HCT116 (cell line): Measurements from ENCODE around the gene GPX4. TPM values are rescaled to one million over a fixed set of nuclear protein-coding genes. Genes with fewer than 3 reads are reported as not detected.

ENCODE experiments used
- ATAC-seq: fragments of 200-7000 bp; cut with Tn5 transposase; 2 replicates; pipeline ENCODE4 v1.9.1; 2020; ENCODE audit warnings: mild to moderate bottlenecking, moderate library complexity
- BruUV-seq: library from RNA; stranded (reverse); fragments of 400-500 nt; replicated peaks from 2 replicates; lab custom pipeline; 2021; lab: Mats Ljungman, UMichigan
- CTCF ChIA-PET: fragments of 300-600 bp; sonication (Branson Sonifier 250); formaldehyde crosslinking; loops from one replicate; lab custom pipeline; 2021; ENCODE audit warnings: antibody characterized with exemption; lab: Charles Lee
- POLR2A ChIA-PET: fragments of 300-600, 350-600 bp; sonication (Branson Sonifier 250); formaldehyde crosslinking; loops from one replicate; lab custom pipeline; 2021; ENCODE audit warnings: antibody characterized with exemption; lab: Charles Lee
- RAD21 ChIA-PET, 2 experiments: fragments of 300-600 bp; sonication (Branson Sonifier 250); formaldehyde crosslinking; loops; one replicate each; lab custom pipeline; 2023; ENCODE audit warnings: low total read pairs in 2 of 2; ENCODE audit not compliant: uncharacterized antibody in 2 of 2, unreplicated experiment in 2 of 2, low non-redundant PET in 1 of 2; lab: Charles Lee
- DNase-seq: peaks from one replicate; pipeline ENCODE4 v3.0.0-alpha.2; 2010; ENCODE audit warnings: low read depth, low spot score
- H2AFZ ChIP-seq: fragments of 200-600 bp; shearing (Covaris generic), sonication (generic); 2 replicates; pipeline ENCODE4 v1.6.1; 2017; ENCODE audit warnings: low read depth, mixed run types, mixed read lengths, antibody characterized with exemption, low read length; ENCODE audit not compliant: poor library complexity, severe bottlenecking
- H3K27ac ChIP-seq: 2 replicates; pipeline ENCODE4 v1.5.1; 2012; ENCODE audit warnings: low read depth, low read length
- H3K27me3 ChIP-seq: fragments of 200-600 bp; sonication (generic); 2 replicates; pipeline ENCODE4 v1.6.1; 2016; ENCODE audit warnings: mixed run types, low read length, mixed read lengths; ENCODE audit not compliant: insufficient read depth
- H3K36me3 ChIP-seq, 2 experiments: fragments of 200-500 bp in 1 of 2; fragments of 200-600 bp in 1 of 2; sonication (Bioruptor generic) in 1 of 2; sonication (generic) in 1 of 2; 2 replicates each; pipeline versions ENCODE4 v1.5.1 to v1.6.1; 2014 to 2016; ENCODE audit warnings: low read length in 2 of 2, inconsistent platforms in 1 of 2, mixed read lengths in 1 of 2, mixed run types in 1 of 2; ENCODE audit not compliant: insufficient read depth in 2 of 2, control insufficient read depth in 1 of 2
- H3K4me1 ChIP-seq, 2 experiments: fragments of 200-600 bp in 1 of 2; sonication (generic) in 1 of 2; 2 replicates each; pipeline versions ENCODE4 v1.5.1 to v1.6.1; 2012 to 2017; ENCODE audit warnings: low read length in 2 of 2, inconsistent platforms in 1 of 2, mild to moderate bottlenecking in 1 of 2, mixed read lengths in 1 of 2, mixed run types in 1 of 2, moderate library complexity in 1 of 2; ENCODE audit not compliant: insufficient read depth in 2 of 2, control insufficient read depth in 1 of 2
- H3K4me2 ChIP-seq: fragments of 200-600 bp; sonication (generic); 2 replicates; pipeline ENCODE4 v1.6.1; 2017; ENCODE audit warnings: mixed run types, low read length, mixed read lengths
- H3K4me3 ChIP-seq, 2 experiments: fragments of 200-600 bp in 1 of 2; sonication (generic) in 1 of 2; replicated peaks in 1 of 2; 2 replicates each; pipeline ENCODE4 v1.5.1; 2011 to 2016; ENCODE audit warnings: low read length in 2 of 2, control low read depth in 1 of 2, low read depth in 1 of 2, mild to moderate bottlenecking in 1 of 2, mixed read lengths in 1 of 2, mixed run types in 1 of 2
- H3K79me2 ChIP-seq: fragments of 200-600 bp; sonication (generic); 2 replicates; pipeline ENCODE4 v1.6.1; 2017; ENCODE audit warnings: mild to moderate bottlenecking, mixed run types, low read length, moderate library complexity, mixed read lengths; ENCODE audit not compliant: insufficient read depth
- H3K9ac ChIP-seq: fragments of 200-600 bp; sonication (generic); 2 replicates; pipeline ENCODE4 v1.6.1; 2016; ENCODE audit warnings: low read length, mixed read lengths
- H3K9me2 ChIP-seq: fragments of 200-600 bp; sonication (generic), shearing (Covaris generic); 2 replicates; pipeline ENCODE4 v1.6.1; 2017; ENCODE audit warnings: mixed run types, mild to moderate bottlenecking, moderate library complexity; ENCODE audit not compliant: insufficient read depth
- H3K9me3 ChIP-seq, 2 experiments: fragments of 200-500 bp in 1 of 2; fragments of 200-600 bp in 1 of 2; sonication (Bioruptor generic) in 1 of 2; sonication (generic) in 1 of 2; 2 replicates each; pipeline ENCODE4 v1.6.1; 2014 to 2017; ENCODE audit warnings: low read length in 2 of 2, mixed read lengths in 2 of 2, inconsistent platforms in 1 of 2, low read depth in 1 of 2, mild to moderate bottlenecking in 1 of 2, mixed run types in 1 of 2, moderate library complexity in 1 of 2; ENCODE audit not compliant: control insufficient read depth in 1 of 2, insufficient read depth in 1 of 2
- H4K20me1 ChIP-seq: fragments of 200-600 bp; sonication (generic), shearing (Covaris generic); 2 replicates; pipeline ENCODE4 v1.6.1; 2017; ENCODE audit warnings: mixed run types, mild to moderate bottlenecking, moderate library complexity; ENCODE audit not compliant: insufficient read depth
- ATF3 ChIP-seq: IDR thresholded peaks from 2 replicates; pipeline ENCODE4 v1.6.1; 2012
- EGR1 ChIP-seq: IDR thresholded peaks from 2 replicates; pipeline ENCODE4 v1.6.1; 2012; ENCODE audit warnings: low read depth
- FOSL1 ChIP-seq: IDR thresholded peaks from 2 replicates; pipeline ENCODE4 v1.6.1; 2012; ENCODE audit warnings: low read depth
- JUND ChIP-seq: IDR thresholded peaks from 2 replicates; pipeline ENCODE4 v1.6.1; 2012
- POLR2A ChIP-seq: IDR thresholded peaks from 2 replicates; pipeline ENCODE4 v1.7.0; 2011; ENCODE audit warnings: borderline replicate concordance; ENCODE audit not compliant: insufficient read depth, insufficient read length; ENCODE audit errors: extremely low read depth
- RAD21 ChIP-seq: IDR thresholded peaks from 2 replicates; pipeline ENCODE4 v1.6.1; 2012; ENCODE audit warnings: low read depth, mild to moderate bottlenecking
- REST ChIP-seq: IDR thresholded peaks from 2 replicates; pipeline ENCODE4 v1.6.1; 2012; ENCODE audit warnings: low read depth
- SP1 ChIP-seq: IDR thresholded peaks from 2 replicates; pipeline ENCODE4 v1.6.1; 2012; ENCODE audit warnings: low read depth
- SRF ChIP-seq: IDR thresholded peaks from 2 replicates; pipeline ENCODE4 v1.6.1; 2012; ENCODE audit warnings: low read depth
- ZBTB33 ChIP-seq: IDR thresholded peaks from 2 replicates; pipeline ENCODE4 v1.6.1; 2011; ENCODE audit warnings: mild to moderate bottlenecking, low read length, moderate library complexity; ENCODE audit not compliant: insufficient replicate concordance; ENCODE audit errors: extremely low read depth
- ZFX ChIP-seq: fragments of 450-650 bp; IDR thresholded peaks from 2 replicates; pipeline ENCODE4 v1.6.1; 2017
- ZNF274 ChIP-seq: fragments of 200-500 bp; sonication (Bioruptor generic); IDR thresholded peaks from 2 replicates; pipeline ENCODE4 v1.6.1; 2014; ENCODE audit warnings: mild to moderate bottlenecking, low read depth, low read length, inconsistent platforms
- intact Hi-C: fragments of 100-400 bp; cut with micrococcal nuclease; formaldehyde crosslinking; loops from 2 replicates; pipeline ENCODE4 v1.10.0; 2022
- total RNA-seq: library from RNA; stranded (reverse); gene quantifications from one replicate; pipeline ENCODE4 v1.2.1, GENCODE V29; 2021; ENCODE audit not compliant: unreplicated experiment
- TF ChIP-seq, protein P1 (sequence below), 3 experiments: fragments of 200-600 bp in 1 of 3; sonication (generic) in 1 of 3; IDR thresholded peaks in 2 of 3; conservative IDR thresholded peaks in 1 of 3; 2 replicates each; pipeline ENCODE4 v1.5.1; 2012 to 2017; ENCODE audit warnings: low read depth in 2 of 3, low read length in 2 of 3, antibody characterized with exemption in 1 of 3, borderline replicate concordance in 1 of 3, control low read depth in 1 of 3, mild to moderate bottlenecking in 1 of 3, mixed read lengths in 1 of 3, mixed run types in 1 of 3, moderate library complexity in 1 of 3; ENCODE audit not compliant: insufficient read depth in 1 of 3
- TF ChIP-seq, protein P2 (sequence below): IDR thresholded peaks from 2 replicates; pipeline ENCODE4 v1.6.1; 2012

Gene GPX4
- total RNA-seq, 1 experiment from 2014 or later: 481 TPM

GRCh38 chr19:1147934-1148549 is 44.2 kb downstream of the GPX4 start (continued):
- no peak for TF ChIP-seq REST
- TF ChIP-seq, all 23 proteins: peak for 0

DNA sequence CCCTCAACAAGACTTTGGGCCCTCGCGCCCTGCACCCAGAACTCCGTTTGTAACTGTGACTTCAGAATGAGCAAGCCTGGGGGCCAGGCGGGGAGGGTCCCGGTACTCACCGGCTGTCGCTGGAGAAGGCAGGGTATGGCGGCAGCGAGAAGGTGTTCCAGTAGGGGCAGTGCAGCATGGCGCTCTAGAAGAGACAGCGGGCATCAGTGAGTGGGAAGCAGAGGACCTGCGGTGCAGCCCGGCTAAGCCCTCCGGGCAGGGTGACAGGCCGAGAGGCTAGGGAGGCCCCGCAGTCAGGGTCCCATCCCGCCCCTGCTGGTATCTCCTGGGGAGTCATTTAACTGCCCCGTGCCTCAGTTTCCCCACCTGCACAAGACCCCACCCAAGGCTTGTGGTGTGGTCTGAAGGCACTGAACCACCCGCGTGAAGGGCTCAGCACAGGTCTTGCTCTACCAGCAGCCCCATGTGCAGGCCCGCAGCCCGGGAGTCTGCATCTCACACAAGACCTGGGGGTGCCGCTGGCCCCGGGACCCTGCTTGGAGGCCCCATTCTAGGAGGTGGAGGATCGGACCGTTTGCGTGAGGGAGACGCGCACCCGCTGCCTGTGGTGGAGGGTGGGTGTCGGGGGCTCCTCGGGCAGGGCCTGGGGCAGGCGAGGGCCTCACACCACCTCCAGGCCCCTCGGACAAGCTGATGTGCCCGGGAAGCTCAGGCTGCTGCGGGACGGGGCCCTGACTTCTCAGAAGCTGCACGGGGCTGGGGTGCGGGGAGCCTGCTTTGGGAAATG is 45.7 kb downstream of the GPX4 start:
- intact Hi-C loops: no loop called here
- H3K9ac ChIP-seq: no peak overlapping the region
- DNase-seq (no peak), ATAC-seq (no peak)
- H3K4me3 ChIP-seq: no peak overlapping the region
- H3K4me2 ChIP-seq: no peak overlapping the region
- no peak overlapping the region for H2AFZ ChIP-seq
- RAD21 ChIA-PET: no interaction called here
- BruUV-seq: no TSS peak
- H3K9me3 ChIP-seq: no peaks in the 10 kb centered on the region
- H3K27me3 ChIP-seq: no peaks in the 10 kb centered on the region
- POLR2A ChIA-PET: no interaction called here
- no peak overlapping the region for H3K27ac ChIP-seq
- H3K9me2 ChIP-seq: no peaks in the 10 kb centered on the region
- no peaks in the 10 kb centered on the region for H4K20me1 ChIP-seq
- CTCF ChIA-PET: no interaction called here
- H3K36me3 ChIP-seq: peaks cover 0 to 21% of the 10 kb centered on the region in 2 experiments; a peak in 3 of 4 replicates
- H3K79me2 ChIP-seq: peaks cover 10% of the 10 kb centered on the region; the same call in 1 of the 2 replicates
- no peaks in the 10 kb centered on the region for H3K4me1 ChIP-seq
- TF ChIP-seq, protein P1, sequence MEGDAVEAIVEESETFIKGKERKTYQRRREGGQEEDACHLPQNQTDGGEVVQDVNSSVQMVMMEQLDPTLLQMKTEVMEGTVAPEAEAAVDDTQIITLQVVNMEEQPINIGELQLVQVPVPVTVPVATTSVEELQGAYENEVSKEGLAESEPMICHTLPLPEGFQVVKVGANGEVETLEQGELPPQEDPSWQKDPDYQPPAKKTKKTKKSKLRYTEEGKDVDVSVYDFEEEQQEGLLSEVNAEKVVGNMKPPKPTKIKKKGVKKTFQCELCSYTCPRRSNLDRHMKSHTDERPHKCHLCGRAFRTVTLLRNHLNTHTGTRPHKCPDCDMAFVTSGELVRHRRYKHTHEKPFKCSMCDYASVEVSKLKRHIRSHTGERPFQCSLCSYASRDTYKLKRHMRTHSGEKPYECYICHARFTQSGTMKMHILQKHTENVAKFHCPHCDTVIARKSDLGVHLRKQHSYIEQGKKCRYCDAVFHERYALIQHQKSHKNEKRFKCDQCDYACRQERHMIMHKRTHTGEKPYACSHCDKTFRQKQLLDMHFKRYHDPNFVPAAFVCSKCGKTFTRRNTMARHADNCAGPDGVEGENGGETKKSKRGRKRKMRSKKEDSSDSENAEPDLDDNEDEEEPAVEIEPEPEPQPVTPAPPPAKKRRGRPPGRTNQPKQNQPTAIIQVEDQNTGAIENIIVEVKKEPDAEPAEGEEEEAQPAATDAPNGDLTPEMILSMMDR (IDR thresholded peaks at IDR 0.05 in 2 of 3, conservative IDR thresholded peaks at IDR 0.05 in 1 of 3; ENCODE audit: borderline replicate concordance in 1 of 3, insufficient read depth in 1 of 3, low read depth in 2 of 3, low read length in 2 of 3): no peak
- TF ChIP-seq ATF3 (no peak), EGR1 (no peak), ZFX (no peak), SP1 (no peak), SRF (no peak), ZNF274 (no peak), JUND (no peak), ZBTB33 (no peak), POLR2A (no peak), RAD21 (no peak), FOSL1 (no peak)
- TF ChIP-seq, protein P2, sequence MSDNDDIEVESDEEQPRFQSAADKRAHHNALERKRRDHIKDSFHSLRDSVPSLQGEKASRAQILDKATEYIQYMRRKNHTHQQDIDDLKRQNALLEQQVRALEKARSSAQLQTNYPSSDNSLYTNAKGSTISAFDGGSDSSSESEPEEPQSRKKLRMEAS: no peak
